Fibroblast of gingiva (primary cell): ENCODE data around the gene FOXP2.
A peak's percentile ranks its signal among the peaks of the same experiment; 100 is the strongest.
"Not testable (repeated sequence)": the region's sequence is repeated elsewhere in the genome, so short reads cannot be mapped to it uniquely, and the experiment has no call there.

Experiments
- DNase-seq: peaks from one replicate; pipeline ENCODE4 v3.0.0-alpha.2; 2011; ENCODE audit warnings: low read depth

The FOXP2 gene

DNA sequence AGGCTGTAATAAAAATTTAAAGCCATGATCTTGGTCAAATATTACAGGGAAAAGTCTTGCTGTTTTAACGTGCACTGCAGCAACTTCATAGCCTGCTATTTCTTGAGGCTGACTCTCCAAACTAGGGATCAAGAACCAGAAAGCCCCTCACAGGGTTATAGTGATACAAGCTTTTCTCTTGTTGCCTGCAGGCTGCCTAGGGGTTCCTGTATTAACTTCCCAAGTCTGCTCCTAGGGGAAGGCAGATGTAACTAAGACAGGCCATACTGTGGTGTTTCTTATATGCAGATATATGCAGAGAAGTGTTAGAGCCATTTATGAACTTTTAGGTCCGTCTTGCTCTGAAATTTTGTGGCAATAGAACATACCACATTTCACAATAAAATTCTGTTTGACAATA lies 175.7 kb downstream of the FOXP2 start:
- no peak for DNase-seq

DNA sequence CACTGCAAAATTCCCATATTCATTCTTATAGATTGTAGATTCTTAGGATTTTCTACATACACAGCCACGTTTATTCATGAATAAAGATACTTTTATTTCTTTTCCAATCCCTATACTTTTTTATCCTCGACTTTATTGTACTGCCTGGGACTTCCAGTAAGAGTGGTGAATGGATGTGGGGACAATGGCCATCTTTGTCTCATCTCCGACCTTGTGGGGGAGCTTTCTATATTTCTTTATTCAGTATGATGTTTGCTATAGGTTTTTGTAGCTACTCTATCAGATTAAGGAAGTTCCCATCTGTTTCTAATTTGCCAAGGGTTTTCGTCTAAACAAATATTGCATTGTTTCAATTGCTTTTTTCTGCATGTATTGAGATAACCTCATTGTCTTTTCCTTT lies 184.3 kb downstream of the FOXP2 start:
- DNase-seq, result no peak

- DNase-seq, result no peak
Observed at GRCh38 chr7:114606100-114606499, 191.5 kb downstream of the FOXP2 start.

GRCh38 chr7:114608822-114609221 lies 194.2 kb downstream of the FOXP2 start:
- DNase-seq, result not testable (repeated sequence)

- DNase-seq, result no peak
Observed at GRCh38 chr7:114620208-114620607, 205.6 kb downstream of the FOXP2 start.

DNA sequence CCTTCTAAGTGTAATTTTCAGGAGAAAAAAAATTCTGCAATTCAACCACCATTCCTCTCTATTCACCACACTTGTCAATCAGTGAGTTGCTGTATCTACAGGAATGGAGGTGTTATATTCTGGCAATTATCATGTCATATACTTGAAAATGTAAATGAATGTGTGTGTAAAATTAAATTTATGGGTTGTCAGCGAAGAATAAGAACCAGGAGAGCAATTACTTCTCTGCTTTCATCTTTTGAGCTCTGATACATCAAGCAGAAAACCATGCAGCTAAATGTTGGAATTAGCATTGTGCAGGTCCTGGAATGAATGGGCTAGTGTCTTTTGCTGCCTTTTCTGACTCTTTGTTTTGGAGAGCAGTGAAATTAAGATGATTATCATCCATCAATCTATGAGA lies 207.6 kb downstream of the FOXP2 start:
- DNase-seq, result no peak

GRCh38 chr7:114623146-114623545 lies 208.5 kb downstream of the FOXP2 start:
- DNase-seq, result no peak

DNA sequence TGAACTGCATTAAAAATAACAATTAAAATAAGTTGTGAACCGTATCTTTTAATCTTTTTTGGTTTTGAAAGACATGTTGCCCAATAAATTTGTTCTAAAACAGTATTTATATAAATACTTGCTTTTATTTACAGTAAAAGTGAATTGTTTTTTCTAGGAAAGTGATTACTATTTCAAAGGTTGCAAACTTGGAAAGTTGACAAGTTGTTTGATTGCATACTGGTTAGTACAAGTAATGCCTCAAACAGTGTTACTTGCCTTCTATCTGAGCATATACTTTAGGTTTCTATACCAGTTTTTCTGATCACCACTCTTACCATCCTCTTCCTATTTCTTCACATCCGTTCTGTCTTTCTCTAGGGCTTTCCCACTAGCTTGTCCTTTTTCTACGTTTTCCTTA lies 212.6 kb downstream of the FOXP2 start:
- peak; percentile 3 for DNase-seq

GRCh38 chr7:114628362-114628761 lies 213.7 kb downstream of the FOXP2 start:
- DNase-seq, result no peak

- no peak for DNase-seq
Observed at GRCh38 chr7:114629762-114630161, 215.1 kb downstream of the FOXP2 start.

- DNase-seq, result no peak
Observed at GRCh38 chr7:114630201-114630990, 215.8 kb downstream of the FOXP2 start.

DNA sequence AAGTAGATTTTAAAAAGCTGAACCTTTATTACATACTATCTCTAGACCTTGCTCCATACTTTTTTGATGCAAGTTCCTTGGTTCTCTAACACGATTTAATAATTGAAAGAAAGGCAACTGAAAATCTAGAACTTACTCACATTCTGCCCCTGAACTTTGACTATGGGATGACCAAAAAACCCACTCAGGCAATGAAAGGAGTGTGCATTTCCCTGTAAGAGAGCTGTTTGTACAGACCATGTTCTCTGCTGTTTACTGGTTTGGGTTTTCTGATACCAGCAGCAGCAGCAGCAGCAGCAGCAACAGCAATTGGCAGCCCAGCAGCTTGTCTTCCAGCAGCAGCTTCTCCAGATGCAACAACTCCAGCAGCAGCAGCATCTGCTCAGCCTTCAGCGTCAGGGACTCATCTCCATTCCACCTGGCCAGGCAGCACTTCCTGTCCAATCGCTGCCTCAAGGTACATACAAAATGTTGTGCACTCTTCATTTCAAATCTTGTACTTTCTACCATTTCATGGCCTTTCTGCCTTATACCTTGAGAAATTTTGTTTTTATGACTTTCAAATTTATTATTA lies 216.7 kb downstream of the FOXP2 start:
- DNase-seq, result no peak

DNA sequence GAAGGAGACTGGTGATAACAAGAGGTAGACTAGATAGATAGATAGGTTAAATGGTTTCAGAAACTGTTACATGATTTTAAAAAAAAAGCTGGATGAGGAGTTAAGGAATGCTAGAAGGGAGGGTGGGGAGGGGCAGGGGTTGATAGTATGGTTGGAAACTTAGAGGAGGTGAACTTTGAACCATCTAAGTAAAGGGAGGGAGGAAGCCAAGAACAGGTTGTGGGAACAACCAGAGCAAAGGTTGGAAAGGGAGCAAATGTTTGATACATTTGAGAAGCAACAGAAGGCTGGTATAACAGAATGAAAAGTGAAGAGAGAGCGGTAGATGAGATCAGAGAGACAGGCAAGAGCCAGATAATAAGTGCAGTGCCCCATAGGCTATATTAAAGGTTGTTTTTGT lies 224.8 kb downstream of the FOXP2 start:
- no peak for DNase-seq

GRCh38 chr7:114644455-114644854 lies 229.8 kb downstream of the FOXP2 start:
- DNase-seq, result no peak

- no peak for DNase-seq
Observed at GRCh38 chr7:114645451-114645850, 230.8 kb downstream of the FOXP2 start.

GRCh38 chr7:114647518-114647917 lies 232.9 kb downstream of the FOXP2 start:
- no peak for DNase-seq

DNA sequence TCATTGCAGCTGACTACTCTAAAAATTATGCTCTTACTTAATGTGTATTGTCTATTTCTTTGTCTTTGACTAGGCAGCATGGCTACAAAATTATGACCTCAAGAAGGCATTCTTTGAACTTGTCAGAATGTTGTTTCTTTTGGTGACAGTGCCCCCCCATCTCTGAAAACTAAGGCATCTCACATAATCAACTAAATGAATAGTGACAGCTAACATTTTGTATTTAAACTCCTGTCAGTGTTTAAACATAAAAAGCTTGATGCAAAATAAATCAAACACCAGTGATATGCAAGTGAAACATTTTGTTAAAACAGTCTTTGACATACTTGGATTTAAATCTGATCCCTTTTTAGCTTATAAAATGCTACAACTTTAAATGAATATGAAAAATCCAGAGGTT lies 233.5 kb downstream of the FOXP2 start:
- DNase-seq, result no peak

DNA sequence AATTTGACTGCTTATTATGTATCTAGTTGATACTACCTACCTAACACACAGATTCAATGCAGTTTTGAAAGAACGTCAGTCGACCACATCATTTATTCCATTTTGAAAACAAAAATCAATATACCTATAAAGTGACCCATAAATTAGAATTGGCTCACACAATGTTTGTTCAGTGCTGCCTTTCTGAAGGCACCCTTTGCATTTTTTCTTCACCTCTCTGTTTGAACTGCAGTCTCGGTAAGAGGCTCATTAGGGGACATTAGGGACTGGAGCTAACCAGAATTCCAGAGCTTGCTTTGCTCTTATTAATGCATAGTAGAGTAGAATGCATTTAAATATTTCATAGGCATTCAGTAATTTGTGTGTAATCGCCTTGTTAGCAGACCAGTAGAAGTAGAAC lies 234.1 kb downstream of the FOXP2 start:
- no peak for DNase-seq

- no peak for DNase-seq
Observed at GRCh38 chr7:114649689-114650088, 235.1 kb downstream of the FOXP2 start.

DNA sequence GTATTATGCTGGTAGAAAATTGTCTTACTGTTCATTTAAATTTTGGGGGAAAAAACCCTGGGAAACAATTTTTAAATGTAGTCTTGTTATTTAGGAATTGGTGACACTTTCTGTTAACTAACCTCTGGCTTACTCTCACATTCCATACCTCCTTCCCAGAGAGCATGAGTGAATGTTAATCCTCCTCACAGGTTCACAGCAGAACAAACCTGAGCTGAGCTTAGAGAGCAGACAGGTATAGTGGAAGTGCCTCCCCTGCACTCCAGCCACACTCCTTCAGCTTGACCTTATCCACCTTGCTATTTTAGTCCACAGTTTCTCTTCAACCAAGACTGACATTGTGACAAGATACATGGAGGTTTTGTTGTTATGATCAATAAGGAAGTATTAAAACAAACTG lies 235.9 kb downstream of the FOXP2 start:
- DNase-seq, result no peak

GRCh38 chr7:114652041-114652440 lies 237.4 kb downstream of the FOXP2 start:
- no peak for DNase-seq

GRCh38 chr7:114653364-114654088 lies 238.9 kb downstream of the FOXP2 start:
- DNase-seq, result no peak

GRCh38 chr7:114656466-114656865 lies 241.9 kb downstream of the FOXP2 start:
- no peak for DNase-seq
